GM18517 (cell line): Measurements from ENCODE around the gene AMH.

Source experiments
- ATAC-seq: cut with Tn5 transposase; IDR thresholded peaks from one replicate; pipeline ENCODE4 v1.9.1; 2021; ENCODE audit warnings: mild to moderate bottlenecking, moderate library complexity; ENCODE audit not compliant: unreplicated experiment

AMH gene

DNA sequence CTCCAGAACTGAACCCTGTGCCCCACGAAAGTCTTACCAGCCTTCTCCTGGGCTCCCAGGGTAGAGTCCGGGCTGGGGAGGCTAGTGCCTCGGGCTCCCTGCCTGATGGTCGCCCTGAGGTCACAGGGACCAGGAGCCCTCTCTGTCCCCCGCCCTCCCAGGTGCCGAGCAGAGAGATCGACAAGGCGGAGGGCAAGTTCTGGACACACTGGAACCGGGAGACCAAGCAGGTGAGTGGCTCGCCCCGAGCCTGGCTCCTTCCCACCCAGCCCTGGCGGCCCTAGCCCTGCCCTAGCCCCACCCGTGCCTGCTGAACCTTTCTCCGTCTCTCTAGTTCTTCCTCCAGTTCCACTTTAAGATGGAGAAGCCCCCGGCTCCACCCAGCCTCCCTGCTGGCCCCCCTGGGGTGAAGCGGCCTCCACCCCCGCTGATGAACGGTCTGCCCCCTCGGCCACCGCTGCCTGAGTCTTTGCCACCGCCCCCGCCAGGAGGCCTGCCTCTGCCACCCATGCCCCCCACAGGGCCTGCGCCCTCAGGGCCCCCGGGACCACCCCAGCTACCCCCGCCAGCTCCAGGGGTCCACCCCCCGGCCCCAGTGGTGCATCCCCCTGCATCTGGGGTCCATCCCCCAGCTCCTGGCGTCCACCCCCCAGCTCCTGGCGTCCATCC, 1.6 kb upstream of the AMH start:
- ATAC-seq, result no peak

DNA sequence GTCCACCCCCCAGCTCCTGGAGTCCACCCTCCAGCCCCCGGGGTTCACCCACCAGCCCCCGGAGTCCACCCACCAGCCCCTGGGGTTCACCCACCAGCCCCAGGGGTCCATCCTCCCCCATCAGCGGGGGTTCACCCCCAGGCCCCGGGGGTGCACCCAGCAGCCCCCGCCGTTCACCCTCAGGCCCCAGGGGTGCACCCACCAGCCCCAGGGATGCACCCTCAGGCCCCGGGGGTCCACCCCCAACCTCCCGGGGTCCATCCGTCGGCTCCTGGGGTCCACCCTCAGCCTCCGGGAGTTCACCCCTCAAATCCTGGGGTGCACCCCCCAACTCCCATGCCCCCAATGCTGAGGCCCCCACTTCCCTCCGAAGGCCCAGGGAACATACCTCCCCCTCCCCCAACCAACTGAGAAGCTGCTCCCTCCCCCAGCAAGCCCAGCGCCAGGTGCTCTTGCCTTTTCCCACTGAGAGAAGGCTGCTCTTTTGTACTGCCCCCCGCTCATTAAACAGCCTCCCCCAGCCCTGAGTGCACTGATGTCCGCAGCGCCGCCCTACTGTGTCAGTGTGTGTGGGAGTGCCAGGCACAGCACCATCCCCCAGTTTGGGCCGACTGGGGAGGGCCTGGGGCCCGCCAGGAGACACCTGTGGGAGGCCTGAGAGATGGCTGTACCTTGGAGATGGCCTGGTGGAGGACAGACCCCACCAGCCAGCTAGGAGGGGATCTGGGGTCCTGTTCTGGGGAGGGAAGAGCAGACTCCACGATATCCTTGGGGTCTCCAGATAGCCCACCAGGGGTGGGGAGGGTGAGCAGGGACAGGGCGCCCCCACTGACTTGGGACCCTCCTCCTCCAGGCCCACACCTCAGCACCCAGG, 750 bp upstream of the AMH start:
- no peak for ATAC-seq

DNA sequence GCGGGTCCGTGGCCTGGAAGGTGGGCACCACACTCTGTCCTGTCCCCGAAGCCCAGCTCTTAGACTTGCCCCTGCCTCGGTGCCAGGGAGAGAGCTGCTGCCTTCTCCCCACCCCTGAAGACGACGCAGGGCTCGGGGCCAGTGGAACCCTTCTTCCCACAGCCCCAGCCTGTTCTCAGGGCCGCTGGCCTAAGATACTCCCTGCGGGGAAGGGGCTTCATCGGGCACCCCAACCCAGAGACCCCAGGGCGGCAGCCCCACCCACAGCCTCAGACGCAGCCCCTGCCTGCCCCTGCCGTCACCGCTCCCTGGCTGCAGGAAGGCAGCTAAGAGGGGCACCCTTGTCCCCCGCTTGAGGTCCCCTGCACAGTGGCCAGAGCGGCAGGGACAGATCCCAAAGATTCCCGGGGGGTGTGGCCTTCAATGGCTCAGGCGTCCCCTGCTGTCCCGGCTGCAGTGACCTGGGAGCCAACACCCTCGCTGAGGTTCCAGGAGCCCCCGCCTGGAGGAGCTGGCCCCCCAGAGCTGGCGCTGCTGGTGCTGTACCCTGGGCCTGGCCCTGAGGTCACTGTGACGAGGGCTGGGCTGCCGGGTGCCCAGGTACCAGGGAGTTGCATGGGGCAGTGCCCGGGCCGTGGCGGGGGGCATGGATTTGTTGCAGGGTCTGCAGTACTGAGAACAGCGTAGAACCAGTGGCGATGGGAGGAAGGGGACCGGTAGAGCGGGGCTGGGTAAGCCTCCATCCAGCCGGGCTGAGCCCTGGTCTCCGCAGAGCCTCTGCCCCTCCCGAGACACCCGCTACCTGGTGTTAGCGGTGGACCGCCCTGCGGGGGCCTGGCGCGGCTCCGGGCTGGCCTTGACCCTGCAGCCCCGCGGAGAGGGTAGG, 1.0 kb downstream of the AMH start:
- ATAC-seq, result no peak

DNA sequence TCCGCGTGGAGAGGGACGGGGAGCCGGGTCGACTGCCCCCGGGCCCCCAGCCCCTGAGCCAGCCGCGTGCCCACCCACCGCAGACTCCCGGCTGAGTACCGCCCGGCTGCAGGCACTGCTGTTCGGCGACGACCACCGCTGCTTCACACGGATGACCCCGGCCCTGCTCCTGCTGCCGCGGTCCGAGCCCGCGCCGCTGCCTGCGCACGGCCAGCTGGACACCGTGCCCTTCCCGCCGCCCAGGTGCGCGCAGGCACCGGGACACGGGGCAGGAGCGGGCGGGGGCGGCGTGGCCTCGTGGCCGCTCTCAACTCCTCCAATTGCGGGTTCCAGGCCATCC, 1.6 kb downstream of the AMH start:
- no peak for ATAC-seq

DNA sequence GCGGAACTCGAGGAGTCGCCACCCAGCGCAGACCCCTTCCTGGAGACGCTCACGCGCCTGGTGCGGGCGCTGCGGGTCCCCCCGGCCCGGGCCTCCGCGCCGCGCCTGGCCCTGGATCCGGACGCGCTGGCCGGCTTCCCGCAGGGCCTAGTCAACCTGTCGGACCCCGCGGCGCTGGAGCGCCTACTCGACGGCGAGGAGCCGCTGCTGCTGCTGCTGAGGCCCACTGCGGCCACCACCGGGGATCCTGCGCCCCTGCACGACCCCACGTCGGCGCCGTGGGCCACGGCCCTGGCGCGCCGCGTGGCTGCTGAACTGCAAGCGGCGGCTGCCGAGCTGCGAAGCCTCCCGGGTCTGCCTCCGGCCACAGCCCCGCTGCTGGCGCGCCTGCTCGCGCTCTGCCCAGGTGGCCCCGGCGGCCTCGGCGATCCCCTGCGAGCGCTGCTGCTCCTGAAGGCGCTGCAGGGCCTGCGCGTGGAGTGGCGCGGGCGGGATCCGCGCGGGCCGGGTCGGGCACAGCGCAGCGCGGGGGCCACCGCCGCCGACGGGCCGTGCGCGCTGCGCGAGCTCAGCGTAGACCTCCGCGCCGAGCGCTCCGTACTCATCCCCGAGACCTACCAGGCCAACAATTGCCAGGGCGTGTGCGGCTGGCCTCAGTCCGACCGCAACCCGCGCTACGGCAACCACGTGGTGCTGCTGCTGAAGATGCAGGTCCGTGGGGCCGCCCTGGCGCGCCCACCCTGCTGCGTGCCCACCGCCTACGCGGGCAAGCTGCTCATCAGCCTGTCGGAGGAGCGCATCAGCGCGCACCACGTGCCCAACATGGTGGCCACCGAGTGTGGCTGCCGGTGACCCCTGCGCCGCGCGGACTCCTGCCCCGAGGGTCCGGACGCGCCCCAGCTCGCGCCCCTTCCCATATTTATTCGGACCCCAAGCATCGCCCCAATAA, 2.3 kb downstream of the AMH start:
- no peak for ATAC-seq

DNA sequence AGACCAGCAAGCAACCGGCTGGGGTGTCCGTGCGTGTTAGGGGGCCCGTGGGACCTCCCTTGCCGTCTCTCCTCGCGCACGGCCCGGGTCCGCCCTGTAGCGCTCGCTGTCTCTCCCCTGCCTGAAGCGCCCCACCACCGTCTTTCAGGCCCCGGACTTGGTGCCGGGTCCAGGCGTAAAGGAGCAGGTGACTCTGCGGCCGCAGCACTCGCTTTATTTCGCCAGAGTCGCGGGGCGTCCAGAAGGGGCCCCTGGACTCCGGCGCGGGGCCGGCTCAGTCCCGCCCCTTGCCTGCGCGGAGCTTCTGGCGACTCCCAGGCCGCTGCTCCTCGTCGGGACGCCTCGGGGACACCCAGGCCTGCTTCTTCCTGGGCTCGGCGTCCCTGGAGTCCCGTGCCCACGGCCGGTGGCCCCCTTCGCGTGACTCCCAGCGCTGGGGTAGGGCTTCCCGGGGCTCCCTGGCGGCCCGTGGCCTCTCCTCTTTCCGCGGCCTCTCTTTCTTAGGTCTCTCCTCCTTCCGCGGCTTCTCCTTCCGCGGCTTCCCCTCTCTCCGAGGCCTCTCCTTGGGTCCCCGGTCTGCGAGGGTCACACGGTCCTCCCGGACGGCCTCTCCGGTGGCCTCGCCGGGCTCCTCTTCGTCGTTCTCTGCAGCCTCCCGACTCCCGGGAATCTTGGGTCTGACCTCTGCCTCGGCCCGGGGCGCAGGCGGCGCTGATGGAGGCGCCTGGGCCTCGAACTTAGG, 3.1 kb downstream of the AMH start:
- ATAC-seq, result no peak

DNA sequence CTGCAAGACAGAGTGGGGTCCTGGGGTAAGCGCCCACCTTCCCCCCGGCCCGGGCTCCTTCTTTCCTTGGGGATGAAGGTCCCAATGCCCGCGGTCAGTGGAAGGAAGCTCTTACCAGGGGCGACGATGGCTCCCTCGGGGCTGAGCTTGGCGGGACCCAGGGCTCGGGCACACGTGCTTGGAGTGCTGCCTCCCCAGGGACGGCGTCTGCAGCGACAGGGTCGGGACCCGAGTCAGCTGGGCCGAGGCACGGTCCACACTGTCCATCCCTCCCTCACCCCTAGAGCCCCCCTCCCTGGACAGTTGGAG, 3.6 kb downstream of the AMH start:
- ATAC-seq, result no peak

DNA sequence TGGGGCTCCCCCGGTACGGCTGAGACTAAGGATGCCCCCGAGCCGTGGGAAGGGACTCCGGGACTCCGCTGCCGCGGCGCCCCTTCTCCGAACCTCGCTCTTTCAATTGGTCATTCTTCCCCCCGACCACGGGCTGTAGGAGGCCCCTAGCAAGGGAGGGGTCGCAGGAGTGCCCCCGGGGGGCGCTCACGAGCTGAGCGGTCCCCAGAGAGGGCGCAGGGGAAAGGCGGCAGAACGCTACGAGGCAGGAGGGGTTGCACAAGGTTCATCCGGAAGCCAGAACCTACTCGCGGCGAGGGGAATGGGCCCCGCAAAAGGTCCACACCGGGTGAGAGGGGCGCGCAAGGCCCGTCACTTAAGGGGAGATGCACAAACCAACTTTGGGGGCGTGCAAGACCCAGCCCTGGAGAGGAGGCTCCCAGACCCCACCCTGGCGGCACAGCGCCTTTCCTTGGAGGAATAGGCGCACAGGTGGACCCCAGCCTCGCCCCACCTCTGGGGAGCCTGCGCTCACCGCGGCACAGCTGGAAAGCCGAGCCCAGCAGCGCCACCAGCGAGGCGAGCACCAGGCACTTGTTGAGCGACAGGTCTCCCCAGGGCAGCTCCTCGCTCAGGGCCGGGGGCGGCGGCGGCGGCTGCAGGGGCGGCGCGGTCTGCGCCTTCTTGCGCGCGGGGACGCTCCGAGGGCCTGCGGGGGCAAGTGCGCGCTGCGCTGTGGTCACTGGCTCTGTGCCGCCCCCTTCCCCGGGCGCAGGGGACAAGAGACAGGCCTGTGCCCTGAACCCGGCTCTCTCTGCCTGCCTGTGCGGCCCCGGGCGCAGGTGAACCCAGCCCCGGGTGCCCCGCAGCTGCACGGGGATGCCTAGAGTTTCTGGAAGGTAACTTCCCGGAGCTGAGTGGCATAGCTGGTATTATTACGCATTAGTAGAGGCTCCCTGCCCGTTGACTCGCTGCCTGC, 4.3 kb downstream of the AMH start:
- ATAC-seq, result no peak

DNA sequence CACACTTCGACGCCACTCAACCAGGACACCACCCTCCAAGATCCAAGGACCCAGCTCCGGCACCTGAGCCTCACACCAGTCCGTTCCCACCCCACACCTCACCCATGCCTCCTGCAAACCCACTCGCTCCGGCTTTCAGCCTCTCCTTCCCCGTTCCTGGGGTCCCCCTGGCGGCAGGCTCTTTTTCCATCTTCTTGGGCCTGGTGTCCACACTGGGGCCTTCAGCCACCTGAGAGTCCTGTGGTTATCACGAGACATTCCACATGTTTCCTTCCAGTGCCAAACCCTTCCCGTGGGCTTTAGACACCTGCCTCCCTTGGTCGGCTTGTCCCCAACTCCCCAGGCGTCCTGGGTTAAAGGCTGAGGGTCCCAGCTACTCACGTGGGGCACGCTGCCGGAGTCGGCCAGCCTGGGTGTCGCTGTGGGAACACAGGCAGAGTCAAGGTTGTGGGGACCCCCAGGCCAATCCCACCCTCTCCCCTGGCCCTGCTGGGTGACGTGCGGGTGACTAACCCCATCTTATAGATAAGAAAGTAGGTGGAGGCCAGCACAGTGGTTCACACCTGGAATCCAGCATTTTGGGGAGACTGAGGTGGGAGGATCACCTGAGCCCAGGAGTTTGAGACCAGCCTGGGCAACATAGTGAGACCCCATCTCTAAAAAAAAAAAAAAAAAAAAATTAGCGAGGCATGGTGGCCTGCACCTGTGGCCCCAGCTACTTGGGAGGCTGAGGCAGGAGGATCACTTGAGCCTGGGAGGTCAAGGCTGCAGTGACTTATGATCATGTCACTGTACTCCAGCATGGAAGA, 5.1 kb downstream of the AMH start:
- ATAC-seq, result no peak

DNA sequence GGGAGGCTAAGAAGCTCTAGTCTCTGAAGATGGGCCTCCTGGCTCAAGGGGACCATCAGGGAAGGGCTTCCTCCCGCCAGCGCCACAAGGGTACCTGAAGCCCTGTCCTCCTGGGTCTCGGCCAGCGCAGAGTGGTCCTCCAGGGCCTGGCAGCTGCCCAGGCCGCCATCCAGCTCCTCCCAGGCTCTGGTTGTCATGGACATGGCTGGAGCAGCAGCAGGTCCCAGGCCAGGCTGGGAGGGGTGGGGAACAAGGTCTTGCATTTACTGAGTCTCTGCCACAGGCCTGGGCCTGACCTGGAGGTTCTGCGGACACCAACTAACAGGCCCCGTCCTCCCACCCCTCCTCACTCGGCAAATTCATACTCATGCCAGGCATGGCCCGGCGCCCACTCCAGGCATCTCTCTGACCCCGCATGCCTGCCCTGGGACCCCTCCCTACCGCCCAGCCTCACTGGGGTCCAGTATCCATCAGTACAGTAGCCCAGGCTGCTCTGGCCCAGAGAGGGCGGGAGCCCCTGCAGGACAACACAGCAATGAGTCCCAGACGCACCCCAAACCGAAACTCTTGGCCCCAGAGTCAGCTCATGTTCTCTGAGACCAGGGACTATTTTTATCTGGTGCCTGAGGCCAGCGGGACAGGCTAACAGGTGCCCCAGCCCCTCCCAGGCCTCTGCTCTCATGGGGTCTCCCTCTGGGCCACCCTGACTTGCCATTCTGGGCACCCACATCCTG, 6.2 kb downstream of the AMH start:
- ATAC-seq, result no peak

DNA sequence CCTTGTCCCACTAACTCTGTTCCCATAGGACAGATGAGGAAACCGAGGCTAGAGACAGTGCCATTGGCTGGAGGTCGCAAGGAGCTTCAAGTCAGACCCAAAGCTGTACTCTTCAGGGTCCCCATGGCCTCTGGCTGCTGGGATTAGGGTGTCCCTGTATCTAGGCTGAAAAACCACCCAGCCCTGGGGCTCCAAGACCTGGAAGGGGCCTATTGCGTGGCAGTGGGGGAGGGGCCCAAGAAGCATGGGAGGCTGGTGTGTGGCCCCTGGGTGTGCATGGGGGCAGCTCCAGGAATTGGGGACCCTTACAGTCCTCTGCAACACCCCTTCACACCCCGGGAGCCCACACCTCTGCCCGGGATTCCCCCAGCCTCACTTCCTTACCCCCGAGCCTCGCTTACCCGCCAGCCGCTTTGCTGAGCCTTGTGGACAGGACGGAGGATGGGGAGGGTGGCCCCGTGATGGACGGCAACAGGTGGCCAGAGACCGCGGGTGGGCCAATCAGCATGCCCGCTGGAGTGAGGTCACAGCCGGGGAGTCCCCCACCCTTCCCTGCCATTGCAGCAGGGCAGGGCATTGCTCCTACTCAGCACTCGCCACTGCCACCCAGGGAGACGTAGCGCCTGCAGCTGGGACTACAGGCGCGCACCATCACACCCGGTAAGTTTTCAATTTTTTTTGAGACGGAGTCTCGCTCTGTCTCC, 7.0 kb downstream of the AMH start, which contains the start of gene JSRP1:
Gene JSRP1, minus strand, starts transcription at position 436 of the 704 bp plus-strand sequence. CDS start 1,103 bp downstream, outside the sequence.
- no peak for ATAC-seq

DNA sequence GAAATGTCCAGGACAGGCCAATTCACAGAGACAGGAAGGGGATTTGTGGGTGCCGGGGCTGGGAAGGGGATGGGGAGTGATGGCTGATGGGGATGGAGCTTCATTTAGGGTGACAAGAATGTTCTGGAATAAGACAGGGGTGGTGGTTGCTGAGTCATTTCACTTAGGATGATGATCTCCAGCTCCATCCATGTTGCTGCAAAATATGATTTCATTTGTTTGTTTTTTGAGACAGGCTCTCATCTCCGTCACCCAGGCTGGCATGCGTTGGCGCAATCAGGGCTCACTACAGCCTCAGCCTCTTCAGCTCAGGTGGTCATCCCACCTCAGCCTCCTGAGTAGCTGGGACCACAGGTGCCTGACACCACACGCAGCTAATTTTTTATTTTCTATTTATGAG, 10.2 kb downstream of the AMH start:
- no peak for ATAC-seq

DNA sequence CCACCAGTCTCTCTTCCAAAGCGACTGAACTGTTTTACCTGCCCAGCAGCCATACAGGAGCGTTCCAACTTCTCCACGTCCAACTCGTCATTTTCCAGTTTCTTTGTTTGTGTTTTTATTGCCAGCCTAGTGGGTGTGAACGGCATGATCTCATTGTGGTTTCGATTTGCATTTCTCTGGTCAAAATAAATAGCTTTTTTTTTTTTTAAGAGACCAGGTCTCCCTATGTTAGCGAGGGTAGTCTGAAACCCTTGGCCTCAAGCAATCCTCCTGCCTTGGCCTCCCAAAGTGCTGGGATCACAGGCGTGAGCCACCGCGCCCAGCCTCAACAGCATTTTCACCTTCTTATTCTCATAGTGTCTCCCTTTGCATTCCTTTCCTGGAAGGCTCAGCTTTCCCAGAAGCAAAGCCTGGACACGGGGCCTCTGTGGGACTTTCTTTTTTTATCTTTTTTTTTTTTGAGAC, 11.2 kb downstream of the AMH start:
- ATAC-seq, result no peak

DNA sequence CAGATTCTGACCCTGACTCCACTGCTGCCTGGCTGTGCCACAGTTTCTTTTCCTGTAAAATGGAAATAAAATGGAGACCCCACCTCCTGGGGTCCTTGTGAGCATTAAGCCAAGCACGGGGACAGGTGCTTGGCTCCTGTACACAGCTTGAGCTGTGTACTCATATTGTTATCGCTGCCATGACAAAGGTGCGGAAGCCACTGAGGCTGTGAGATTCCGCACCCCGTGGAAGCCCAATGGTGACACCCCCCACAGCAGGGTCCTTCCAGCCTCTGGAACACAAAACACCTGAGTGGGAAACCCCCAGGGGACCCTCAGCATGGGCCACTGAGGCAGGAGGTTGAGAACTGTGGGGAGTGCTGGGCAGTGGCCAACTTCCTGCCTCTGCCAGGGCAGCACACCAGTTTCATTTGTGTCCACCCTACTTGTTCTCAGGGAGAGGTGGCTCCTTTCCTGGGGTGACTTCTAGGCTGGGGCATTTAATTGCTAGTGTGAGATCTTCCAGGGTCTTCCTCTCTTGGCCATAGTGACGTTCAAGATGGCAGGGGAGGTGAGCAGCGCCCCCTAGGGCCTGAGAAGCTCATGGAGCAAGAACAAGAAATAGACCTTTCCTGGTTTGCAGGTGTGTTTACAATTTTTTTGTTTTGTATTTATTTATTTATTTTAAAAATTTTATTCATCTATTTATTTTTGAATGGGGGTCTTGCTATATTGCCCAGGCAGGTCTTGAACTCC, 12.5 kb downstream of the AMH start:
- ATAC-seq, result no peak

DNA sequence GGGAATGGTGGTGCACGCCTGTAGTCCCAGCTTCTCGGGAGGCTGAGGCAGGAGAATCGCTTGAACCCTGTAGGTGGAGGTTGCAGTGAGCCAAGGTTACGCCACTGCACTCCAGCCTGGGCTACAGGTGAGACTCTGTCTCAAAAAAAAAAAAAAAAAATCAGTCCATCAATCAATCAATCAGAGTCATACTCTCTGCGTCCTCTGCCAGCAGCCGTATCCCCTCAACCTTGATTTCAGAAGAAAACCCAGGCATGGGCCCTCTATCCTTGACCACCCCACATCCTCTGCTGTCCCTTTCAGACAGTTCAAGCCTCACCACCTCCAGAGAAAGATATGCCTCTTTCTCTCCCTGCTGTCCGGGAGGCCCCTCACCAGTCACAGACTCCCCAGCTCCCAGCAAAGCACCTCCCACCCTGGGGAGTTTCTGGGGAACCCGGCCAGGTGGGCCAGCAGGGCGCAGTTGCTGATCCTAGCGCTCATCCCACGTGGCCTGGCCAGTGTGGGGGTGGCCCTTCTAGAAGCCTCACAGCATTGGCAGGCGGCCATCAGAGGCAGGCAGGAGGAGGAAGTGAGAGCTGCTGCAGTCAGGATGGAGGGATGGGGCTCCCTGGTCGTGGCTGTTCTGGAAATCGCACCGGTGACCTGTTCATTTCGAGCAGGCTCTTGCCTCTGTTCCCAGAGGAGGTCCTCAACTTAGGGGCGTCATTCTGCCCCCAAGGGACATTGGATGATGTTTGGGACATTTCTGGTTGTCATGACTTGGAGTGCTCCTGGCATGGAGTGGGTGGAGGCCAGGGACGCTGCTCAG, 17.3 kb downstream of the AMH start:
- ATAC-seq, result no peak
